ENCODE results near the gene MBD3L2. TPM values are rescaled to one million over a fixed set of nuclear protein-coding genes. Genes with fewer than 3 reads are reported as not detected.

The MBD3L2 gene
- total RNA-seq, 1 experiment from 2014 or later = not detected

Other genes with a start within 250 kb of the MBD3L2 start
- gene ADGRE1, start 161.7 kb upstream of the MBD3L2 start, total RNA-seq (2014; rRNA removed; shearing (Covaris generic)) = 32.3 and 36.0 TPM in 2 replicates
- gene MBD3L2B, start 27.9 kb upstream of the MBD3L2 start, total RNA-seq (2014; rRNA removed; shearing (Covaris generic)) = not detected in 2 replicates
- gene MBD3L5, start 18.7 kb upstream of the MBD3L2 start, total RNA-seq (2014; rRNA removed; shearing (Covaris generic)) = not detected in 2 replicates
- gene MBD3L4, start 9.1 kb upstream of the MBD3L2 start, total RNA-seq (2014; rRNA removed; shearing (Covaris generic)) = not detected in 2 replicates
- not detected in 2 replicates for gene MBD3L3, start 9.4 kb downstream of the MBD3L2 start, total RNA-seq (2014; rRNA removed; shearing (Covaris generic))
- 14.2 and 17.7 TPM in 2 replicates for gene ZNF557, start 20.4 kb downstream of the MBD3L2 start, total RNA-seq (2014; rRNA removed; shearing (Covaris generic))
- gene INSR, start 245.1 kb downstream of the MBD3L2 start, total RNA-seq (2014; rRNA removed; shearing (Covaris generic)) = 3.3 and 3.8 TPM in 2 replicates